Activated CD4-positive, alpha-beta T cell treated with anti-CD3 and anti-CD28 coated beads, Interleukin-2, amount 10 ng/mL, durations not matched to agents 24 days and 14 days (primary cell): Measurements from ENCODE around the gene BCL11A. TPM values are rescaled to one million over a fixed set of nuclear protein-coding genes. Genes with fewer than 3 reads are reported as not detected.

Experiments
- DNase-seq: peaks from one replicate; pipeline ENCODE4 v3.0.0; 2022
- H3K27ac Mint-ChIP-seq: one replicate; pipeline ENCODE4 v1.8.0; 2022; ENCODE audit warnings: mild to moderate bottlenecking, mixed read lengths
- H3K27me3 Mint-ChIP-seq: one replicate; pipeline ENCODE4 v1.8.0; 2022; ENCODE audit warnings: mixed read lengths
- H3K36me3 Mint-ChIP-seq: one replicate; pipeline ENCODE4 v1.8.0; 2022; ENCODE audit warnings: low read depth, mild to moderate bottlenecking, mixed read lengths
- H3K4me1 Mint-ChIP-seq: one replicate; pipeline ENCODE4 v1.8.0; 2021; ENCODE audit warnings: mixed read lengths
- H3K4me3 Mint-ChIP-seq: one replicate; pipeline ENCODE4 v1.8.0; 2022; ENCODE audit warnings: mild to moderate bottlenecking, moderate library complexity, mixed read lengths
- H3K9me3 Mint-ChIP-seq: one replicate; pipeline ENCODE4 v1.8.0; 2021; ENCODE audit warnings: mixed read lengths
- intact Hi-C: fragments of 100-400 bp; cut with micrococcal nuclease; formaldehyde crosslinking; loops from one replicate; pipeline ENCODE4 v1.15.1; 2023
- total RNA-seq: library from RNA; stranded (reverse); gene quantifications from 2 replicates; pipeline ENCODE4 v1.2.3, GENCODE V29; 2022

BCL11A gene
- total RNA-seq, 1 donor from 2014 or later: not detected

- intact Hi-C loops: no loop called here
- Mint-ChIP-seq H3K36me3 (no peaks in the 10 kb centered on the region), H3K4me3 (no peak overlapping the region), H3K4me1 (no peaks in the 10 kb centered on the region), H3K27me3 (peaks cover 2% of the 10 kb centered on the region), H3K9me3 (peaks cover 3% of the 10 kb centered on the region), H3K27ac (no peak overlapping the region)
- no peak for DNase-seq
These were observed 84.9 kb downstream of the BCL11A start for GRCh38 chr2:60468382-60469085.

GRCh38 chr2:60466161-60466702 lies 87.2 kb downstream of the BCL11A start:
- Mint-ChIP-seq H3K27ac (no peak overlapping the region), H3K9me3 (peaks cover 3% of the 10 kb centered on the region), H3K27me3 (peaks cover 4% of the 10 kb centered on the region), H3K4me3 (no peak overlapping the region), H3K4me1 (no peaks in the 10 kb centered on the region), H3K36me3 (no peaks in the 10 kb centered on the region)
- DNase-seq: no peak
- intact Hi-C loops: no loop called here

GRCh38 chr2:60465736-60466135 lies 87.7 kb downstream of the BCL11A start:
- no peaks in the 10 kb centered on the region for H3K36me3 Mint-ChIP-seq

GRCh38 chr2:60463249-60463648 lies 90.2 kb downstream of the BCL11A start:
- Mint-ChIP-seq H3K9me3 (no peaks in the 10 kb centered on the region), H3K27ac (no peak overlapping the region), H3K36me3 (no peaks in the 10 kb centered on the region), H3K4me3 (no peak overlapping the region), H3K4me1 (no peaks in the 10 kb centered on the region), H3K27me3 (peaks cover 4% of the 10 kb centered on the region)
- no peak for DNase-seq
- intact Hi-C loops: no loop called here

More at GRCh38 chr2:60465736-60466135, 87.7 kb downstream of the BCL11A start:
- H3K4me1 Mint-ChIP-seq: no peaks in the 10 kb centered on the region
- peaks cover 3% of the 10 kb centered on the region for H3K9me3 Mint-ChIP-seq
- DNase-seq: no peak
- peaks cover 4% of the 10 kb centered on the region for H3K27me3 Mint-ChIP-seq
- H3K4me3 Mint-ChIP-seq: no peak overlapping the region
- no peak overlapping the region for H3K27ac Mint-ChIP-seq
- intact Hi-C loops: no loop called here

- Mint-ChIP-seq H3K4me1 (no peaks in the 10 kb centered on the region), H3K9me3 (no peaks in the 10 kb centered on the region), H3K36me3 (no peaks in the 10 kb centered on the region), H3K27me3 (peaks cover 5% of the 10 kb centered on the region), H3K27ac (no peak overlapping the region), H3K4me3 (no peak overlapping the region)
- no peak for DNase-seq
- intact Hi-C loops: no loop called here
These were observed 91.9 kb downstream of the BCL11A start for GRCh38 chr2:60461421-60462108.

GRCh38 chr2:60460577-60461420 lies 92.7 kb downstream of the BCL11A start:
- Mint-ChIP-seq H3K4me1 (no peaks in the 10 kb centered on the region), H3K27me3 (peaks cover 10% of the 10 kb centered on the region), H3K9me3 (no peaks in the 10 kb centered on the region), H3K36me3 (no peaks in the 10 kb centered on the region), H3K27ac (no peak overlapping the region), H3K4me3 (no peak overlapping the region)
- intact Hi-C loops: no loop called here
- DNase-seq: no peak

GRCh38 chr2:60459851-60460250 lies 93.6 kb downstream of the BCL11A start:
- Mint-ChIP-seq H3K4me3 (no peak overlapping the region), H3K4me1 (no peaks in the 10 kb centered on the region), H3K27me3 (peaks cover 10% of the 10 kb centered on the region), H3K27ac (no peak overlapping the region), H3K36me3 (no peaks in the 10 kb centered on the region), H3K9me3 (no peaks in the 10 kb centered on the region)
- intact Hi-C loops: no loop called here
- DNase-seq: no peak

- H3K27me3 Mint-ChIP-seq: peaks cover 6% of the 10 kb centered on the region
- intact Hi-C loops: no loop called here
These were observed 97.2 kb downstream of the BCL11A start for GRCh38 chr2:60456115-60456770.

GRCh38 chr2:60453872-60454271 lies 99.6 kb downstream of the BCL11A start:
- intact Hi-C loops: no loop called here
- H3K36me3 Mint-ChIP-seq: no peaks in the 10 kb centered on the region
- H3K27ac Mint-ChIP-seq: no peak overlapping the region

More at GRCh38 chr2:60456115-60456770, 97.2 kb downstream of the BCL11A start:
- Mint-ChIP-seq H3K4me1 (no peaks in the 10 kb centered on the region), H3K36me3 (no peaks in the 10 kb centered on the region), H3K27ac (no peak overlapping the region), H3K4me3 (no peak overlapping the region), H3K9me3 (no peaks in the 10 kb centered on the region)
- no peak for DNase-seq

GRCh38 chr2:60453301-60453700 lies 100.2 kb downstream of the BCL11A start:
- intact Hi-C loops: no loop called here
- no peaks in the 10 kb centered on the region for H3K9me3 Mint-ChIP-seq
- H3K27ac Mint-ChIP-seq: no peak overlapping the region
- DNase-seq: no peak
- H3K36me3 Mint-ChIP-seq: no peaks in the 10 kb centered on the region
- H3K4me3 Mint-ChIP-seq: no peak overlapping the region
- H3K4me1 Mint-ChIP-seq: no peaks in the 10 kb centered on the region
- peaks cover 6% of the 10 kb centered on the region for H3K27me3 Mint-ChIP-seq

More at GRCh38 chr2:60453872-60454271, 99.6 kb downstream of the BCL11A start:
- no peaks in the 10 kb centered on the region for H3K4me1 Mint-ChIP-seq
- H3K9me3 Mint-ChIP-seq: no peaks in the 10 kb centered on the region
- no peak for DNase-seq
- H3K4me3 Mint-ChIP-seq: no peak overlapping the region
- peaks cover 6% of the 10 kb centered on the region for H3K27me3 Mint-ChIP-seq

- Mint-ChIP-seq H3K27ac (no peak overlapping the region), H3K27me3 (no peaks in the 10 kb centered on the region), H3K4me1 (no peaks in the 10 kb centered on the region), H3K4me3 (no peak overlapping the region), H3K36me3 (no peaks in the 10 kb centered on the region), H3K9me3 (no peaks in the 10 kb centered on the region)
- DNase-seq: no peak
- intact Hi-C loops: no loop called here
These were observed 103.0 kb downstream of the BCL11A start for GRCh38 chr2:60450488-60450887.

GRCh38 chr2:60447943-60448342 lies 105.5 kb downstream of the BCL11A start:
- Mint-ChIP-seq H3K27me3 (no peaks in the 10 kb centered on the region), H3K4me1 (no peaks in the 10 kb centered on the region), H3K27ac (no peak overlapping the region), H3K4me3 (no peak overlapping the region), H3K9me3 (no peaks in the 10 kb centered on the region), H3K36me3 (no peaks in the 10 kb centered on the region)
- intact Hi-C loops: no loop called here
- no peak for DNase-seq

GRCh38 chr2:60446413-60447267 lies 106.8 kb downstream of the BCL11A start:
- Mint-ChIP-seq H3K4me1 (no peaks in the 10 kb centered on the region), H3K4me3 (no peak overlapping the region), H3K27ac (no peak overlapping the region), H3K27me3 (no peaks in the 10 kb centered on the region), H3K36me3 (no peaks in the 10 kb centered on the region), H3K9me3 (no peaks in the 10 kb centered on the region)
- intact Hi-C loops: no loop called here
- DNase-seq: no peak
